GM08714 (cell line): Measurements from ENCODE around the gene UBE2G2.

Experiments used
- H3K4me3 ChIP-seq: fragments of 200-500 bp; sonication (Bioruptor generic); 2 replicates; pipeline ENCODE4 v1.5.1; 2014; ENCODE audit warnings: mild to moderate bottlenecking, low read length, inconsistent platforms
- ZNF274 ChIP-seq: IDR thresholded peaks from 2 replicates; pipeline ENCODE4 v1.6.1; 2012; ENCODE audit warnings: mild to moderate bottlenecking, low read depth, low read length

The UBE2G2 gene

GRCh38 chr21:44814498-44815023, 12.9 kb upstream of the UBE2G2 start:
- TF ChIP-seq ZNF274 = no peak
- H3K4me3 ChIP-seq = no peak overlapping the region

- no peak for TF ChIP-seq ZNF274
- H3K4me3 ChIP-seq = no peak overlapping the region
Observed at GRCh38 chr21:44813727-44814126, 12.1 kb upstream of the UBE2G2 start.

- no peak overlapping the region for H3K4me3 ChIP-seq
- no peak for TF ChIP-seq ZNF274
Observed at GRCh38 chr21:44813149-44813548, 11.5 kb upstream of the UBE2G2 start.

- TF ChIP-seq ZNF274 = no peak
- H3K4me3 ChIP-seq = no peak overlapping the region
Observed at GRCh38 chr21:44812640-44813039, 11.0 kb upstream of the UBE2G2 start.

- TF ChIP-seq ZNF274 = no peak
- H3K4me3 ChIP-seq = no peak overlapping the region
Observed at GRCh38 chr21:44810779-44811178, 9.2 kb upstream of the UBE2G2 start.

GRCh38 chr21:44805859-44806258, 4.2 kb upstream of the UBE2G2 start:
- TF ChIP-seq ZNF274 = no peak
- no peak overlapping the region for H3K4me3 ChIP-seq

GRCh38 chr21:44805226-44805625, 3.6 kb upstream of the UBE2G2 start:
- no peak for TF ChIP-seq ZNF274
- no peak overlapping the region for H3K4me3 ChIP-seq

- no peak for TF ChIP-seq ZNF274
- no peak overlapping the region for H3K4me3 ChIP-seq
Observed at GRCh38 chr21:44804762-44805161, 3.1 kb upstream of the UBE2G2 start.

GRCh38 chr21:44803651-44804050, 2.0 kb upstream of the UBE2G2 start:
- no peak for TF ChIP-seq ZNF274
- H3K4me3 ChIP-seq = no peak overlapping the region

GRCh38 chr21:44802396-44803153, 955 bp upstream of the UBE2G2 start:
- no peak for TF ChIP-seq ZNF274
- peak overlapping the region; percentile 98 for H3K4me3 ChIP-seq

GRCh38 chr21:44800971-44801467, 601 bp downstream of the UBE2G2 start:
- peak overlapping the region; percentile 98 for H3K4me3 ChIP-seq
- TF ChIP-seq ZNF274 = no peak

GRCh38 chr21:44800103-44800502, 1.5 kb downstream of the UBE2G2 start:
- TF ChIP-seq ZNF274 = no peak
- H3K4me3 ChIP-seq = peak overlapping the region; percentile 98

- H3K4me3 ChIP-seq = no peak overlapping the region
Observed at GRCh38 chr21:44799646-44800045, 2.0 kb downstream of the UBE2G2 start.

GRCh38 chr21:44797775-44798174, 3.8 kb downstream of the UBE2G2 start:
- H3K4me3 ChIP-seq = no peak overlapping the region
- no peak for TF ChIP-seq ZNF274

More at GRCh38 chr21:44799646-44800045, 2.0 kb downstream of the UBE2G2 start:
- no peak for TF ChIP-seq ZNF274

- no peak for TF ChIP-seq ZNF274
- H3K4me3 ChIP-seq = no peak overlapping the region
Observed at GRCh38 chr21:44795342-44795741, 6.3 kb downstream of the UBE2G2 start.

- no peak overlapping the region for H3K4me3 ChIP-seq
- no peak for TF ChIP-seq ZNF274
Observed at GRCh38 chr21:44793592-44794374, 7.8 kb downstream of the UBE2G2 start.
